IMR-90 (cell line): Measurements from ENCODE around the gene SYCP2.

Experiments used
- BHLHE40 ChIP-seq: fragments of 150-350 bp; IDR thresholded peaks from 2 replicates; pipeline ENCODE4 v1.6.1; 2016; ENCODE audit warnings: mild to moderate bottlenecking, low read depth, low read length
- CTCF ChIP-seq: conservative IDR thresholded peaks from 2 replicates; pipeline ENCODE4 v1.5.1; 2012; ENCODE audit warnings: mild to moderate bottlenecking, low read depth, low read length, improper control_type of control experiment
- MXI1 ChIP-seq: IDR thresholded peaks from 2 replicates; pipeline ENCODE4 v1.6.1; 2012; ENCODE audit warnings: low read depth, mild to moderate bottlenecking, low read length, moderate library complexity, borderline replicate concordance
- RAD21 ChIP-seq: IDR thresholded peaks from 2 replicates; pipeline ENCODE4 v1.6.1; 2012; ENCODE audit warnings: low read length, improper control_type of control experiment
- USF2 ChIP-seq: fragments of 150-350 bp; IDR thresholded peaks from 2 replicates; pipeline ENCODE4 v1.6.1; 2017; ENCODE audit warnings: mild to moderate bottlenecking, antibody characterized with exemption, low read length, low read depth

GRCh38 chr20:59824711-59825562 lies 108.5 kb downstream of the SYCP2 start:
- TF ChIP-seq RAD21: no peak
- no peak for TF ChIP-seq CTCF
- no peak for TF ChIP-seq MXI1
- no peak for TF ChIP-seq USF2
- no peak for TF ChIP-seq BHLHE40
